HG03442 (cell line): ENCODE measurements around the gene PPEF1.

ENCODE experiments used
- ATAC-seq: cut with Tn5 transposase; IDR thresholded peaks from one replicate; pipeline ENCODE4 v1.9.1; 2021; ENCODE audit warnings: mild to moderate bottlenecking, moderate library complexity; ENCODE audit not compliant: unreplicated experiment

PPEF1 gene

DNA sequence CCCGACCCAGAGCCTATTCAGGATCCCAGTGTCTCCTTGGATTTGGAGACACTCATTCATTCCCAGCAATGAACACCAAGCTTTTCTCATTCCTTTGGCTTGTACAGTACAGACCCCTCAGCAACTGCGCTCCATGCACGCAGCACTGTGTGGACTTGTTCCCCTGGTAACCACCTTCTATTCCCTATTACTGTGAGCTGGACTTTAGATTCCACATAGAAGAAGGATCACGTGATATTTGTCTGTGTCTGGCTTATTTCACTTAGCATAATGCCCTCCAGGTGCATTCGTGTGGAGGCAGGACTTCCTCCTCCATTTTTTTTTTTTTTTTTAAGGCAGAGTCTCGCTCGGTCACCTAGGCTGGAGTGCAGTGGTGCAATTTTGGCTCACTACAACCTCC lies 170.0 kb downstream of the PPEF1 start:
- ATAC-seq: no peak
